H9 (cell line): ENCODE results near the gene RAB3C. TPM values are rescaled to one million over a fixed set of nuclear protein-coding genes. Genes with fewer than 3 reads are reported as not detected.

Experiments used
- DNase-seq: peaks from one replicate; pipeline ENCODE4 v3.0.0-alpha.2; 2017
- H2AFZ ChIP-seq: one replicate; pipeline ENCODE4 v1.6.1; 2013; ENCODE audit warnings: mild to moderate bottlenecking, low read length, control low read depth, moderate library complexity
- H2AK5ac ChIP-seq: 2 replicates; pipeline ENCODE4 v1.6.1; 2013; ENCODE audit warnings: low read length, control low read depth, mixed read lengths; ENCODE audit not compliant: insufficient read length
- H2BK120ac ChIP-seq: one replicate; pipeline ENCODE4 v1.6.1; 2013; ENCODE audit warnings: low read depth, mild to moderate bottlenecking, low read length, control low read depth, inconsistent platforms; ENCODE audit not compliant: poor library complexity, severe bottlenecking
- H2BK12ac ChIP-seq: 2 replicates; pipeline ENCODE4 v1.6.1; 2013; ENCODE audit warnings: low read length, control low read depth, mixed read lengths, low read depth; ENCODE audit not compliant: insufficient read length
- H2BK15ac ChIP-seq: 2 replicates; pipeline ENCODE4 v1.6.1; 2013; ENCODE audit warnings: low read depth, low read length, control low read depth
- H2BK20ac ChIP-seq: one replicate; pipeline ENCODE4 v1.6.1; 2013; ENCODE audit warnings: low read depth, mild to moderate bottlenecking, low read length, control low read depth, inconsistent platforms; ENCODE audit not compliant: poor library complexity, severe bottlenecking
- H2BK5ac ChIP-seq: 2 replicates; pipeline ENCODE4 v1.6.1; 2013; ENCODE audit warnings: low read length, control low read depth, mixed read lengths; ENCODE audit not compliant: insufficient read length
- H3K14ac ChIP-seq: 2 replicates; pipeline ENCODE4 v1.6.1; 2013; ENCODE audit warnings: low read length, control low read depth; ENCODE audit not compliant: insufficient read depth
- H3K18ac ChIP-seq: 2 replicates; pipeline ENCODE4 v1.6.1; 2013; ENCODE audit warnings: low read depth, mild to moderate bottlenecking, mixed read lengths, low read length, control low read depth; ENCODE audit not compliant: insufficient read length
- H3K23ac ChIP-seq: 2 replicates; pipeline ENCODE4 v1.6.1; 2013; ENCODE audit warnings: low read length, control low read depth, mixed read lengths, low read depth; ENCODE audit not compliant: insufficient read length
- H3K23me2 ChIP-seq: 2 replicates; pipeline ENCODE4 v1.6.1; 2013; ENCODE audit warnings: low read depth, mild to moderate bottlenecking, mixed read lengths, low read length, control low read depth; ENCODE audit not compliant: insufficient read length, poor library complexity, severe bottlenecking
- H3K27ac ChIP-seq: 2 replicates; pipeline ENCODE4 v1.5.1; 2013; ENCODE audit warnings: low read length, control low read depth, mixed read lengths, low read depth; ENCODE audit not compliant: insufficient read length
- H3K27me3 ChIP-seq: 2 replicates; pipeline ENCODE4 v1.6.1; 2013; ENCODE audit warnings: low read length, control low read depth, inconsistent platforms; ENCODE audit not compliant: insufficient read depth
- H3K4ac ChIP-seq: 2 replicates; pipeline ENCODE4 v1.6.1; 2013; ENCODE audit warnings: low read depth, mild to moderate bottlenecking, control low read depth, inconsistent platforms, low read length, moderate library complexity
- H3K4me1 ChIP-seq: 2 replicates; pipeline ENCODE4 v1.6.1; 2013; ENCODE audit warnings: low read length, control low read depth, inconsistent platforms; ENCODE audit not compliant: insufficient read depth
- H3K4me2 ChIP-seq: 2 replicates; pipeline ENCODE4 v1.6.1; 2013; ENCODE audit warnings: low read length, control low read depth, mixed read lengths; ENCODE audit not compliant: insufficient read length, insufficient read depth
- H3K56ac ChIP-seq: 2 replicates; pipeline ENCODE4 v1.6.1; 2013; ENCODE audit warnings: low read depth, mild to moderate bottlenecking, mixed read lengths, low read length, control low read depth; ENCODE audit not compliant: insufficient read length
- H3K79me1 ChIP-seq: 2 replicates; pipeline ENCODE4 v1.6.1; 2013; ENCODE audit warnings: low read depth, mild to moderate bottlenecking, moderate library complexity, low read length, control low read depth, inconsistent platforms; ENCODE audit not compliant: insufficient read depth, poor library complexity, severe bottlenecking
- H3K79me2 ChIP-seq: 2 replicates; pipeline ENCODE4 v1.6.1; 2013; ENCODE audit warnings: low read length, control low read depth, inconsistent platforms; ENCODE audit not compliant: insufficient read depth
- H3K9ac ChIP-seq: 2 replicates; pipeline ENCODE4 v1.6.1; 2013; ENCODE audit warnings: low read length, control low read depth, mixed read lengths; ENCODE audit not compliant: insufficient read length; ENCODE audit errors: extremely low read depth
- H3K9me3 ChIP-seq: one replicate; pipeline ENCODE4 v1.6.1; 2013; ENCODE audit warnings: low read depth, low read length, inconsistent platforms; ENCODE audit not compliant: control insufficient read depth
- H3T11ph ChIP-seq: one replicate; pipeline ENCODE4 v1.6.1; 2013; ENCODE audit warnings: mild to moderate bottlenecking, low read length, control low read depth, inconsistent platforms
- H4K20me1 ChIP-seq: one replicate; pipeline ENCODE4 v1.6.1; 2013; ENCODE audit not compliant: control insufficient read depth, insufficient read length, insufficient read depth
- H4K5ac ChIP-seq: 2 replicates; pipeline ENCODE4 v1.6.1; 2013; ENCODE audit warnings: low read depth, mild to moderate bottlenecking, mixed read lengths, low read length, control low read depth; ENCODE audit not compliant: insufficient read length
- H4K8ac ChIP-seq: replicated peaks from 2 replicates; pipeline ENCODE4 v1.6.1; 2013; ENCODE audit warnings: low read length, control low read depth, mixed read lengths, low read depth; ENCODE audit not compliant: insufficient read length
- H4K91ac ChIP-seq: 2 replicates; pipeline ENCODE4 v1.6.1; 2013; ENCODE audit warnings: low read depth, mild to moderate bottlenecking, moderate library complexity, mixed read lengths, low read length, control low read depth; ENCODE audit not compliant: insufficient read length
- H3K27ac Mint-ChIP-seq, 3 experiments: 2 replicates in 2 of 3; 3 replicates in 1 of 3; pipeline ENCODE4 v1.8.0; 2020 to 2021; ENCODE audit warnings: mixed read lengths in 3 of 3, mild to moderate bottlenecking in 1 of 3, moderate library complexity in 1 of 3
- H3K27me3 Mint-ChIP-seq: 2 replicates; pipeline ENCODE4 v1.8.0; 2021; ENCODE audit warnings: low read depth, mild to moderate bottlenecking, moderate library complexity, mixed read lengths
- H3K36me3 Mint-ChIP-seq, 3 experiments: 2 replicates in 2 of 3; 3 replicates in 1 of 3; pipeline ENCODE4 v1.8.0; 2020 to 2021; ENCODE audit warnings: low read depth in 3 of 3, mixed read lengths in 3 of 3; ENCODE audit not compliant: insufficient read depth in 1 of 3
- H3K4me1 Mint-ChIP-seq, 2 experiments: 2 replicates each; pipeline ENCODE4 v1.8.0; 2020; ENCODE audit warnings: mixed read lengths in 2 of 2
- H3K4me3 Mint-ChIP-seq, 2 experiments: 2 replicates in 1 of 2; 3 replicates in 1 of 2; pipeline ENCODE4 v1.8.0; 2020 to 2021; ENCODE audit warnings: mild to moderate bottlenecking in 2 of 2, mixed read lengths in 2 of 2, moderate library complexity in 1 of 2
- H3K9me3 Mint-ChIP-seq, 2 experiments: 2 replicates in 1 of 2; 3 replicates in 1 of 2; pipeline ENCODE4 v1.8.0; 2020; ENCODE audit warnings: mild to moderate bottlenecking in 2 of 2, mixed read lengths in 2 of 2, moderate library complexity in 1 of 2
- CTCF ChIP-seq: fragments of 200-600 bp; sonication (generic); conservative IDR thresholded peaks from 3 replicates; pipeline ENCODE4 v1.8.0; 2021; ENCODE audit warnings: antibody characterized with exemption, mild to moderate bottlenecking
- WGBS: extraction: QIAGEN DNeasy Blood & Tissue Kit; methylation state at CpG from one replicate; pipeline ENCODE4 v1.1.7; 2013; ENCODE audit warnings: missing lambda C conversion rate, low lambda C conversion rate, mixed read lengths; ENCODE audit not compliant: insufficient read length; ENCODE audit errors: extremely low coverage; 5-methylcytosine and 5-hydroxymethylcytosine counted together
- total RNA-seq: library from RNA; stranded (reverse); gene quantifications from 2 replicates; pipeline ENCODE4 v1.2.1, GENCODE V29; 2021

RAB3C gene
- total RNA-seq, 1 experiment from 2014 or later = 16.3 TPM

- no peak overlapping the region for H3K14ac ChIP-seq
- Mint-ChIP-seq H3K27ac (no peak overlapping the region), H3K27me3 (no peaks in the 10 kb centered on the region; the same call in 1 of the 2 replicates), H3K4me3 (no peak overlapping the region), H3K36me3 (no peaks in the 10 kb centered on the region), H3K4me1 (no peaks in the 10 kb centered on the region), H3K9me3 (no peaks in the 10 kb centered on the region)
- H3K27ac ChIP-seq = no peak overlapping the region
- no CpG with 5 or more reads among the region's 3 CpGs for WGBS
- TF ChIP-seq CTCF = no peak
- no peaks in the 10 kb centered on the region for H3K79me2 ChIP-seq
- no peak overlapping the region for H2BK120ac ChIP-seq
- no peak overlapping the region for H3K23ac ChIP-seq
- DNase-seq = no peak
- no peak overlapping the region for H2BK12ac ChIP-seq
- H4K20me1 ChIP-seq = no peaks in the 10 kb centered on the region
- H3K4ac ChIP-seq = no peak overlapping the region
- H2BK5ac ChIP-seq = no peak overlapping the region
- no peaks in the 10 kb centered on the region for H3K79me1 ChIP-seq
- H4K91ac ChIP-seq = no peak overlapping the region
- H4K5ac ChIP-seq = no peak overlapping the region
- no peaks in the 10 kb centered on the region for H3K27me3 ChIP-seq
- no peak overlapping the region for H3T11ph ChIP-seq
- H3K23me2 ChIP-seq = no peaks in the 10 kb centered on the region
- no peak overlapping the region for H3K9ac ChIP-seq
- no peak overlapping the region for H3K56ac ChIP-seq
- no peak overlapping the region for H4K8ac ChIP-seq
- no peak overlapping the region for H2BK20ac ChIP-seq
- H3K9me3 ChIP-seq = no peaks in the 10 kb centered on the region
- H3K4me1 ChIP-seq = no peaks in the 10 kb centered on the region
- H2AFZ ChIP-seq = no peak overlapping the region
- no peak overlapping the region for H2BK15ac ChIP-seq
- no peak overlapping the region for H3K4me2 ChIP-seq
- no peak overlapping the region for H3K18ac ChIP-seq
- no peak overlapping the region for H2AK5ac ChIP-seq
Measured at GRCh38 chr5:58825899-58826298, 243.0 kb downstream of the RAB3C start.
